ENCODE measurements around the gene EML5.

GRCh38 chr14:88798156-88798555 lies 5.4 kb upstream of the EML5 start:
- TF ChIP-seq CTCF (IDR thresholded peaks at IDR 0.05), result no peak
- TF ChIP-seq POLR2A (IDR thresholded peaks at IDR 0.05), result no peak

Measured in testis (tissue), 2 donors.